CD4-positive, alpha-beta T cell (primary cell): ENCODE results near the gene BCL7B. TPM values are rescaled to one million over a fixed set of nuclear protein-coding genes. Genes with fewer than 3 reads are reported as not detected.
"Not testable (repeated sequence)": the region's sequence is repeated elsewhere in the genome, so short reads cannot be mapped to it uniquely, and the experiment has no call there.

Experiments used
- ATAC-seq: fragments of 200-7000 bp; cut with Tn5 transposase; one replicate; pipeline ENCODE4 v1.10.0; 2022; ENCODE audit warnings: mild to moderate bottlenecking; ENCODE audit not compliant: poor library complexity
- CTCF ChIA-PET: fragments of 350-600 bp; sonication (Branson Sonifier 250); formaldehyde crosslinking; loops from one replicate; lab custom pipeline; 2021; ENCODE audit warnings: antibody characterized with exemption, inconsistent platforms; lab: Charles Lee
- POLR2A ChIA-PET: fragments of 350-600 bp; sonication (Branson Sonifier 250); formaldehyde crosslinking; loops from one replicate; lab custom pipeline; 2021; ENCODE audit warnings: antibody characterized with exemption, inconsistent platforms; lab: Charles Lee
- DNase-seq, 14 experiments: peaks; one replicate each; pipeline ENCODE4 v3.0.0-alpha.2; 2013 to 2020; ENCODE audit warnings: mixed read lengths in 2 of 14
- H3K27ac ChIP-seq, 2 donors: one replicate each; pipeline versions ENCODE4 v1.5.1 to v1.7.0; 2013; ENCODE audit warnings: low read length in 2 of 2, low read depth in 1 of 2, mild to moderate bottlenecking in 1 of 2
- H3K27me3 ChIP-seq, 2 experiments: 1 replicate in 1 of 2; 2 replicates in 1 of 2; pipeline versions ENCODE4 v1.6.1 to v1.7.0; 2013; ENCODE audit warnings: low read length in 2 of 2, control low read depth in 1 of 2, mild to moderate bottlenecking in 1 of 2, moderate library complexity in 1 of 2; ENCODE audit not compliant: insufficient read depth in 2 of 2, control insufficient read depth in 1 of 2
- H3K36me3 ChIP-seq: one replicate; pipeline ENCODE4 v1.6.1; 2013; ENCODE audit warnings: low read length, control low read depth; ENCODE audit not compliant: insufficient read depth
- H3K4me1 ChIP-seq: one replicate; pipeline ENCODE4 v1.6.1; 2013; ENCODE audit warnings: low read length, control low read depth; ENCODE audit not compliant: insufficient read depth
- H3K4me3 ChIP-seq: one replicate; pipeline ENCODE4 v1.5.1; 2013; ENCODE audit warnings: mild to moderate bottlenecking, low read length, moderate library complexity
- H3K9me3 ChIP-seq, 2 experiments: 1 replicate in 1 of 2; 2 replicates in 1 of 2; pipeline versions ENCODE4 v1.6.1 to v1.7.0; 2013; ENCODE audit warnings: low read length in 2 of 2, mild to moderate bottlenecking in 2 of 2, control low read depth in 1 of 2, moderate library complexity in 1 of 2; ENCODE audit not compliant: control insufficient read depth in 1 of 2, insufficient read depth in 1 of 2
- H3K27ac Mint-ChIP-seq: one replicate; pipeline ENCODE4 v1.8.0; 2020; ENCODE audit warnings: mixed read lengths
- H3K27me3 Mint-ChIP-seq: one replicate; pipeline ENCODE4 v1.8.0; 2021; ENCODE audit warnings: mixed read lengths
- H3K36me3 Mint-ChIP-seq: one replicate; pipeline ENCODE4 v1.8.0; 2021; ENCODE audit warnings: low read depth, mixed read lengths
- H3K4me1 Mint-ChIP-seq: one replicate; pipeline ENCODE4 v1.8.0; 2021; ENCODE audit warnings: low read depth, mixed read lengths
- H3K4me3 Mint-ChIP-seq: one replicate; pipeline ENCODE4 v1.8.0; 2020; ENCODE audit warnings: mild to moderate bottlenecking, mixed read lengths
- H3K9me3 Mint-ChIP-seq: one replicate; pipeline ENCODE4 v1.8.0; 2020; ENCODE audit warnings: mixed read lengths
- intact Hi-C, 2 experiments: fragments of 100-400 bp; cut with DNase I in 1 of 2; cut with micrococcal nuclease in 1 of 2; formaldehyde crosslinking; loops; one replicate each; pipeline versions ENCODE4 v1.15.1 to v1.9.0; 2023 to 2025; cut with DNase I, micrococcal nuclease
- total RNA-seq, 174 experiments: library from RNA in 2 of 174; stranded (reverse) in 2 of 174; gene quantifications; one replicate each; pipeline ENCODE4 v1.2.3 and lab custom pipeline; 2021 to 2026
- TF ChIP-seq, protein P1 (sequence below): fragments of 200-600 bp; IDR thresholded peaks from one replicate; pipeline ENCODE4 v1.8.0; 2022; ENCODE audit warnings: antibody characterized with exemption, mild to moderate bottlenecking

BCL7B gene
- total RNA-seq, 2 experiments from 2014 or later: 102 TPM

DNA sequence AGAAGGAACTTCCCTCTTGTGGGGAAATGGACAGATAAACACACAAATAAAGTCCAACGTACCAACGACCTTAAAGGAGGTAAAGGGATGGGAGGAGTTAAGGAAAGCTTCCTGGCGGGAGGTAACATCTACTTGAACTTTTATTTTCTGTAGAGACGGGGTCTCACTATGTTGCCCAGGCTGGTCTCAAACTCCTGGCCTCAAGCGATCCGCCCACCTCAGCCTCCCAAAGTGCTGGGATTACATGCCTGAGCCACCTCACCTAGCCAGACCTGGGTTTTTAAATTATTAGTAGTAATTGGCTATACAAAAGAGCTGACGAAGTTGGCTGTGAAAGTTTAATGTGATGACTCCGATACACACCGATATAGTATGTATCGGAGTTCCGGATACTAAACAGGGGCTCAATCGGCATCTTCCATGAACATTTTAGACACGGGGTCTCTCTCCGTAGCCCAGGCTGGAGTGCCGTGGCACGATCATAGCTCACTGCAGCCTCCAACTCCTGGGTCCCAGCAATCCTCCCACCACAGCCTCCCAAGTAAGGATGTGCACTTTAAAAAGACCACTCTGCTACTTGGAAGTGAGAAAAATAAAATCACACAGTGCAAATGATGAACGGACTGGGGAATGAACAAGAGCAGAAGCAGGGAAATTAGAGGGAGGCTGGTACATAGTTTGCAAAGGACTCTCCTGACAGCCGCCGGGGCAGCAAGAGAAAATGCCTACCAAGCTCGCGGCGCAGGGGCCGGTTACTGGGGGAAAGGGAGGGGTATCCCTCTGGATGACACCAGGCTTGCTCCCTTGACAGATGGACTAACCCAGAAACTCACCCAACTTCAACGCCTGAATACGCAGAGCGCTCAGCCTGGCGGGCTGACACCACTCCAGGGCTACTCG, 1.0 kb downstream of the BCL7B start:
- DNase-seq: no peak
- ATAC-seq: no peak
- Mint-ChIP-seq H3K27ac (peak overlapping the region; percentile 96), H3K36me3 (peaks cover 42% of the 10 kb centered on the region), H3K27me3 (no peaks in the 10 kb centered on the region), H3K4me3 (peak overlapping the region; percentile 96), H3K9me3 (no peaks in the 10 kb centered on the region), H3K4me1 (peaks cover 41% of the 10 kb centered on the region)
- peaks cover 31% of the 10 kb centered on the region for H3K36me3 ChIP-seq
- H3K4me1 ChIP-seq: peaks cover 35% of the 10 kb centered on the region
- TF ChIP-seq, protein P1, sequence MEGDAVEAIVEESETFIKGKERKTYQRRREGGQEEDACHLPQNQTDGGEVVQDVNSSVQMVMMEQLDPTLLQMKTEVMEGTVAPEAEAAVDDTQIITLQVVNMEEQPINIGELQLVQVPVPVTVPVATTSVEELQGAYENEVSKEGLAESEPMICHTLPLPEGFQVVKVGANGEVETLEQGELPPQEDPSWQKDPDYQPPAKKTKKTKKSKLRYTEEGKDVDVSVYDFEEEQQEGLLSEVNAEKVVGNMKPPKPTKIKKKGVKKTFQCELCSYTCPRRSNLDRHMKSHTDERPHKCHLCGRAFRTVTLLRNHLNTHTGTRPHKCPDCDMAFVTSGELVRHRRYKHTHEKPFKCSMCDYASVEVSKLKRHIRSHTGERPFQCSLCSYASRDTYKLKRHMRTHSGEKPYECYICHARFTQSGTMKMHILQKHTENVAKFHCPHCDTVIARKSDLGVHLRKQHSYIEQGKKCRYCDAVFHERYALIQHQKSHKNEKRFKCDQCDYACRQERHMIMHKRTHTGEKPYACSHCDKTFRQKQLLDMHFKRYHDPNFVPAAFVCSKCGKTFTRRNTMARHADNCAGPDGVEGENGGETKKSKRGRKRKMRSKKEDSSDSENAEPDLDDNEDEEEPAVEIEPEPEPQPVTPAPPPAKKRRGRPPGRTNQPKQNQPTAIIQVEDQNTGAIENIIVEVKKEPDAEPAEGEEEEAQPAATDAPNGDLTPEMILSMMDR: no peak
- peak overlapping the region; percentile 96 for H3K4me3 ChIP-seq
- POLR2A ChIA-PET: interaction anchor here (0.6 to 4.5 kb wide), 15 partner anchors 9 to 182 kb away, joined by 3 to 80 read pairs (median 6); partner anchors contain the start of genes ABHD11, BAZ1B, STX1A and TBL2
- no peaks in the 10 kb centered on the region for H3K27me3 ChIP-seq
- H3K27ac ChIP-seq: peak overlapping the region; percentile 82 to 98
- CTCF ChIA-PET: no interaction called here
- H3K9me3 ChIP-seq: no peaks in the 10 kb centered on the region
- intact Hi-C loops: loop anchor here (1.0 to 10.0 kb wide), 5 partner anchors 22 to 618 kb away; partner anchors contain the start of genes BAZ1B (in 2 of the 2), TBL2 (in 2 of the 2) and EIF4H (in 1 of the 2)

DNA sequence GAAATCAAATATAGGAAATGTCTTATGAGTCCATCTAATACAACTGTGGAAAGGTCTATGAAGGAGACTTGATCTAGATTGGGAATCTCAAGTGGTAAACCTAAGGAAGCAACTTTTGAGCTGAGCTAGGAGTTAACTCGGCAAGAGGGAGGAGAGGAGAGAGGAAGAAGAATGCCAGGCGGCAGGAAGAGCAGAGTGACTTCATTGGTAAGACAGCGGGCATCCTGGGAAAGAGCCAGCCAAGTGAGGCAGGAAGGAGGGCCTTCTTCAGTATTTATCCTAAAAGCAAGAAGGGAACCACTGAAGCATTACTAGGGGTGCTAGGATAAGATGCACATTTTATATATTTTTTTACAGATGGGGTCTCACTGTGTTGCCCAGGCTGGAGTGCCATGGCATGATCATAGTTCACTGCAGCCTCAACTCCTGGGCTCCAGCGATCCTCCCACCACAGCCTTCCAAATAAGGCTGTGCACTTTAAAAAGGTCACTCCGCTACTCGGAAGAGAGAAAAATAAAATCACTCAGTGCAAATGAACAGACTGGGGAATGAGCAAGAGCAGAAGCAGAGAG, 2.0 kb downstream of the BCL7B start:
- H3K4me1 Mint-ChIP-seq: peaks cover 41% of the 10 kb centered on the region
- TF ChIP-seq, protein P1: no peak

DNA sequence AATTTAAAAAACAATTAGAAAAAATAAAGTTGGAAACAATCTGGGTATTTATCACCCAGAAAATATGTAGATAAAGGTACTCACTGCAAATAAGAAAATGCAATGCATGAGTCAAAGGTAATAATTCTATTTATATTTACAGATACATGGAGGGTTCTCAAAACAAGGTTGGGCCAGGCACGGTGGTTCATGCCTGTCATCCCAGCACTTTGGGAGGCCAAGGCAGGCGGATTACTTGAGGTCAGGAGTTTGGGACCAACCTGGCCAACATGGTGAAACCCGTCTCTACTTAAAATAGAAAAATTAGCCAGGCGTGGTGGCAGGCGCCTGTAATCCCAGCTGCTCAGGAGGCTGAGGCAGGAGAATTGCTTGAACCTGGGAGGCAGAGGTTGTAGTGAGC, 7.4 kb downstream of the BCL7B start:
- CTCF ChIA-PET, H3K4me3 Mint-ChIP-seq, H3K27ac ChIP-seq, H3K4me3 ChIP-seq, H3K9me3 ChIP-seq, H3K27me3 Mint-ChIP-seq, ATAC-seq, DNase-seq, H3K27me3 ChIP-seq, H3K9me3 Mint-ChIP-seq, H3K27ac Mint-ChIP-seq: not testable (repeated sequence)
- intact Hi-C loops: loop anchor here in 1 of 2 experiments (10.0 kb wide), 1 partner anchor 625 kb away; the partner anchor contains the start of gene EIF4H
- H3K36me3 Mint-ChIP-seq: peaks cover 75% of the 10 kb centered on the region
- POLR2A ChIA-PET: interaction anchor here (0.7 to 1.0 kb wide), 2 partner anchors 27 to 29 kb away, joined by 3 to 5 read pairs; no protein-coding TSS in a partner anchor
- H3K4me1 ChIP-seq: peaks cover 29% of the 10 kb centered on the region
- H3K4me1 Mint-ChIP-seq: peaks cover 45% of the 10 kb centered on the region
- H3K36me3 ChIP-seq: peaks cover 58% of the 10 kb centered on the region

More for the DNA sequence above, 2.0 kb downstream of the BCL7B start:
- H3K9me3 ChIP-seq: no peaks in the 10 kb centered on the region
- no peak overlapping the region for H3K4me3 ChIP-seq
- peaks cover 38% of the 10 kb centered on the region for H3K36me3 ChIP-seq
- intact Hi-C loops: loop anchor here in 1 of 2 experiments (10.0 kb wide), 1 partner anchor 619 kb away; the partner anchor contains the start of gene EIF4H
- no peak for ATAC-seq
- ChIA-PET CTCF (interaction anchor here (1.1 kb wide), 1 partner anchor 36 kb away, joined by 4 read pairs; no protein-coding TSS in a partner anchor), POLR2A (interaction anchor here (0.8 to 4.5 kb wide), 4 partner anchors 10 to 34 kb away, joined by 3 to 80 read pairs (median 8); partner anchors contain the start of genes BAZ1B and TBL2)
- no peak overlapping the region for H3K27ac ChIP-seq
- DNase-seq: peak in 1 of 14 experiments; percentile 16
- Mint-ChIP-seq H3K27me3 (no peaks in the 10 kb centered on the region), H3K4me3 (peak overlapping the region; percentile 96), H3K9me3 (no peaks in the 10 kb centered on the region), H3K36me3 (peaks cover 50% of the 10 kb centered on the region), H3K27ac (peak overlapping the region; percentile 96)
- no peaks in the 10 kb centered on the region for H3K27me3 ChIP-seq
- H3K4me1 ChIP-seq: peaks cover 37% of the 10 kb centered on the region
